ENCODE data around the gene DNAAF1.

- no peak for TF ChIP-seq EZH2 (IDR thresholded peaks at IDR 0.05; ENCODE audit: low read depth, low read length, severe bottlenecking)
- no peak for TF ChIP-seq EP300 (IDR thresholded peaks at IDR 0.05; ENCODE audit: borderline replicate concordance in 1 of 2, low read depth in 2 of 2, low read length in 2 of 2)
- TF ChIP-seq CTCF (IDR thresholded peaks at IDR 0.05; ENCODE audit: control extremely low read depth in 1 of 3, insufficient read depth in 1 of 3, low read depth in 1 of 3, low read length in 3 of 3) = no peak
- no peak for TF ChIP-seq CEBPB (IDR thresholded peaks at IDR 0.05; ENCODE audit: low read depth, low read length)
- no peak for TF ChIP-seq POLR2AphosphoS5 (IDR thresholded peaks at IDR 0.05; ENCODE audit: low read depth, low read length)
- TF ChIP-seq HDAC2 (IDR thresholded peaks at IDR 0.05; ENCODE audit: borderline replicate concordance in 1 of 2, low read depth in 2 of 2, low read length in 2 of 2) = no peak
- TF ChIP-seq GTF2F1 (IDR thresholded peaks at IDR 0.05; ENCODE audit: borderline replicate concordance, low read depth, low read length) = no peak
- no peak for TF ChIP-seq MAX (IDR thresholded peaks at IDR 0.05)
- no peak for TF ChIP-seq POU5F1 (IDR thresholded peaks at IDR 0.05; ENCODE audit: low read depth, low read length)
- TF ChIP-seq ASH2L (IDR thresholded peaks at IDR 0.05; ENCODE audit: low read length) = no peak
- TF ChIP-seq POLR2A (IDR thresholded peaks at IDR 0.05; ENCODE audit: control extremely low read depth in 1 of 2, low read depth in 2 of 2, low read length in 2 of 2) = no peak
- TF ChIP-seq KDM5A (IDR thresholded peaks at IDR 0.05; ENCODE audit: low read length) = no peak
- no peak for TF ChIP-seq ATF3 (IDR thresholded peaks at IDR 0.05; ENCODE audit: insufficient read depth, low read depth, low read length)
Observed at GRCh38 chr16:84215531-84215930, 70.4 kb downstream of the DNAAF1 start.

All from H1 (cell line).